Cardiac muscle cell (in vitro differentiated cells and primary cell): ENCODE data around the gene TMEM271. TPM values are rescaled to one million over a fixed set of nuclear protein-coding genes. Genes with fewer than 3 reads are reported as not detected.

Source experiments
- DNase-seq, 2 donors: peaks; one replicate each; pipeline versions ENCODE4 v3.0.0 to v3.0.0-alpha.2; 2010 to 2017; ENCODE audit warnings: low read depth in 1 of 2, low spot score in 1 of 2
- H3K27ac ChIP-seq: fragments of 200-600 bp; sonication (generic); 2 replicates; pipeline ENCODE4 v1.5.1; 2016
- H3K27me3 ChIP-seq: fragments of 200-600 bp; sonication (generic); 2 replicates; pipeline ENCODE4 v1.6.0; 2016; ENCODE audit warnings: control low read depth
- H3K36me3 ChIP-seq: fragments of 200-600 bp; sonication (generic); 2 replicates; pipeline ENCODE4 v1.5.1; 2016; ENCODE audit warnings: control low read depth
- H3K4me1 ChIP-seq: fragments of 200-600 bp; sonication (generic); 2 replicates; pipeline ENCODE4 v1.8.1; 2017; ENCODE audit warnings: low read depth, mild to moderate bottlenecking, mixed run types
- H3K4me3 ChIP-seq: fragments of 200-600 bp; sonication (generic); 2 replicates; pipeline ENCODE4 v1.5.1; 2016; ENCODE audit warnings: mild to moderate bottlenecking
- H3K9me3 ChIP-seq: fragments of 200-600 bp; sonication (generic); 2 replicates; pipeline ENCODE4 v1.5.1; 2017; ENCODE audit warnings: low read depth, mild to moderate bottlenecking, control low read depth
- CTCF ChIP-seq: IDR thresholded peaks from 2 replicates; pipeline ENCODE4 v1.5.1; 2012; ENCODE audit warnings: low read depth, mild to moderate bottlenecking, low read length
- polyA plus RNA-seq: library from polyadenylated mRNA; unstranded; fragments of >200 nt; fragmentation: Nextera tagmentation; extraction: Ambion mirVana; gene quantifications from 2 replicates; pipeline ENCODE4 v1.2.1, GENCODE V29; 2016
- total RNA-seq: library from RNA; depleted of rRNA; stranded (reverse); fragments of >200 nt; gene quantifications from 2 replicates; pipeline ENCODE4 v1.2.3, GENCODE V29; 2016

The TMEM271 gene
- total and polyA plus RNA-seq, 2 experiments from 2014 or later = not detected

GRCh38 chr4:532588-533317, 43.3 kb downstream of the TMEM271 start:
- Histone ChIP-seq H3K4me3 (no peak overlapping the region), H3K27ac (no peak overlapping the region), H3K4me1 (no peaks in the 10 kb centered on the region), H3K9me3 (no peaks in the 10 kb centered on the region), H3K27me3 (no peaks in the 10 kb centered on the region), H3K36me3 (peaks cover 23% of the 10 kb centered on the region)
- no peak for DNase-seq
- TF ChIP-seq CTCF = no peak

- TF ChIP-seq CTCF = no peak
- no peaks in the 10 kb centered on the region for H3K9me3 ChIP-seq
- H3K27ac ChIP-seq = no peak overlapping the region
- no peaks in the 10 kb centered on the region for H3K27me3 ChIP-seq
- no peak overlapping the region for H3K4me3 ChIP-seq
- peaks cover 24% of the 10 kb centered on the region for H3K36me3 ChIP-seq
- DNase-seq = no peak
- H3K4me1 ChIP-seq = no peaks in the 10 kb centered on the region
Measured at GRCh38 chr4:531721-532565, 44.2 kb downstream of the TMEM271 start.

- DNase-seq = no peak
- no peaks in the 10 kb centered on the region for H3K4me1 ChIP-seq
- H3K27me3 ChIP-seq = no peaks in the 10 kb centered on the region
- no peak overlapping the region for H3K27ac ChIP-seq
- H3K36me3 ChIP-seq = peaks cover 23% of the 10 kb centered on the region
- TF ChIP-seq CTCF = no peak
- no peaks in the 10 kb centered on the region for H3K9me3 ChIP-seq
- no peak overlapping the region for H3K4me3 ChIP-seq
Measured at GRCh38 chr4:531076-531475, 45.0 kb downstream of the TMEM271 start.

GRCh38 chr4:530017-530781, 45.9 kb downstream of the TMEM271 start:
- Histone ChIP-seq H3K9me3 (no peaks in the 10 kb centered on the region), H3K27ac (no peak overlapping the region), H3K27me3 (no peaks in the 10 kb centered on the region), H3K4me1 (no peaks in the 10 kb centered on the region), H3K36me3 (peaks cover 19% of the 10 kb centered on the region), H3K4me3 (no peak overlapping the region)
- TF ChIP-seq CTCF = no peak
- no peak for DNase-seq

GRCh38 chr4:529563-529962, 46.5 kb downstream of the TMEM271 start:
- H3K27ac ChIP-seq = no peak overlapping the region
- H3K9me3 ChIP-seq = no peaks in the 10 kb centered on the region
- H3K4me1 ChIP-seq = no peaks in the 10 kb centered on the region
- no peak for TF ChIP-seq CTCF
- no peak overlapping the region for H3K4me3 ChIP-seq
- DNase-seq = no peak
- H3K27me3 ChIP-seq = no peaks in the 10 kb centered on the region
- peaks cover 20% of the 10 kb centered on the region for H3K36me3 ChIP-seq
